Inferior parietal cortex (tissue), 1 donor: Measurements from ENCODE around the gene BABAM2.
"Not testable (repeated sequence)": the region's sequence is repeated elsewhere in the genome, so short reads cannot be mapped to it uniquely, and the experiment has no call there.

Source experiments
- DNase-seq: peaks from one replicate; pipeline ENCODE4 v3.0.0-alpha.2; 2016; ENCODE audit errors: extremely low spot score

BABAM2 gene

DNA sequence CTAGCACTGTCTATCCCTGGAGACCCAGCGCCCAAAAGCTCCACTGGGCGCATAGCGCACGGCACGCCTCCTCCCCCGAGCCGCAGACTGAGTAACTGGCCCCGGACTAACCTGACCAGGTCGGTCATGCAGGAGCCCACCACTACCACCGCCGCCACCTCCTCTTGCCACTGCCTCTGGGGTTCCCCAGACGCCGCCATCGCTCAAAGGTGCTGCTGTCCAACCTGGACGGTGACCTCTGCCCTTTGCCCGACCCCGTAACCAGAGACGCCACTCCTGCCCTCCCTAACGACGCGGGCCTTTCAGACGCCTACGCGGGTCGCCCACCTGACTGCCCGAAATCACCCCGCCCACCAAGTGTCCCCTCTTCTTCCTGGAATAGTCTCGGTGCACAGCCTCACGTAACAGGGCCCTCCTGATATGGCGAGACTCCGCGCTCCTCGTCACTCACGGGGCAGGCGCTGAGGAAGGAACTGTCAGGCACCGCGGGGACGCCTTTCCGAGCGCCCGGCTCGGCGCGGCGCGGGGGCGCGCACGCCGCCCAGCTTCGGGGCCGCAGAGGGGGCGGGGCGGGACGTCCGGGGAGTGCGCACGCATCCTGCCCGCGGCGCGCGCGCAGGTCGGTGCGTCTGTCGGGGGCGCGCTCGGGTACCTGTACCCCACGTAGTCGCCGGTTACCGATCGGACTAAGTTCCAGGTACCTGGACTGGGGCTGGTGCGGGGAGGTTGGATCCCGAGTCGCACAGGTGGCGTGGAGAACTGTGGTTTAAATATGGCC lies at the start of gene BABAM2, which contains the start of gene RBKS:
Gene BABAM2, plus strand, starts transcription at position 584 of the 778 bp plus-strand sequence. CDS start 3,828 bp downstream, outside the sequence.
Gene RBKS, minus strand, starts transcription at position 242 of the 778 bp plus-strand sequence. Its CDS starts 42 bp downstream, at position 200.
- DNase-seq: peak; percentile 79

DNA sequence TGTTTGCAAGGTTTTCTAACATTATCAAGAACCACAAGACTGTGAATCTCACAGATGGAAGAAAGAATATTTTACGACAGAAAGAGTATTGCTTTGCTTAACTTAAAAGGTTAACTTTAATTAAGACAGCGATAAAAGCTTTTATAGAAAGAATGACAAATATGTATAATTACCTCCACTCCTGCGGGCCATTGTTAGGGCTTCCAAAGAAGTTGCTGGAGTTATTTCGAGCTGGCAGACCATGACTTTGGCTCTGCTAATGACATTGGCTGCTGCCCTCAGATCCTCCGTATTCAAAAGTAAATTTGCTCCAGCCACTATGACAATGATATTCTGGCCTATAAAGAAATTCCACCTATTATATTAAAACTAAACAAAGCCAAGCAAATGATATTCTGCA lies 47.6 kb upstream of the BABAM2 start:
- no peak for DNase-seq

DNA sequence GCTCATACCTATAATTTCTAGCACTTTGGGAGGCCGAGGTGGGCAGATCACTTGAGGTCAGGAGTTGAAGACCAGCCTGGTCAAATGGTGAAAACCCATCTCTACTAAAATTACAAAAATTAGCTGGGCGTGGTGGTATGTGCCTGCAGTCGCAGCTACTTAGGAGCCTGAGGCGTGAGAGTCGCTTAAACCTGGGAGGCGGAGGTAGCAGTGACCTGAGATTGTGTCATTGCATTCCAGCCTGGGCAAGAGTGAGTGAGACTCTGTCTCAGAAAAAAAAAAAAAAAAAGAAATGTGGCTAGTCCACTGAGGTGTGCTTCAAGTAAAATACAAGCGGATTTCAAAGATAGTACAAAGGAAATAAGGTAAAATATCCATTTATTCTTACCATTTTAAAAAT lies 46.5 kb upstream of the BABAM2 start:
- no peak for DNase-seq

DNA sequence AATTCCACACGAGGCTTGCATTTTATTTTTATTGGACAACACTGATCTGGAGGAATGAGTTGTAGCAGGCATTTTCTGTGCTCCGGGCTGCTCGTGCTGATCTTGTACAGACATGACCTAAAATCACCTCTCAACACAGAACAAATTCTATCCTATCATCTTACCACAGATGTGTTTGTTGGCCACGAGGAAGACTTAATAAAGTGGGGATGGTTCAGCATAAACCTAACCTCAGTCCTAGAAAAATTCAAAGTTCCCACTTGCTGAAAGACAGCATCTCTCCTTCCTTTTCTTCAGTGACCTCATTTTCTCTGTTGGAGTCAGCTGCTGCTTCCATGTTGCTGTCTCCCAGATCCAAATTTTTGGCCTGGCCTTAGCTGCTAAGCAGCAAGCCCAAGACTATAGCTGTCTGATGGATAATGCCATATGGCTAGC lies 45.7 kb upstream of the BABAM2 start:
- no peak for DNase-seq

DNA sequence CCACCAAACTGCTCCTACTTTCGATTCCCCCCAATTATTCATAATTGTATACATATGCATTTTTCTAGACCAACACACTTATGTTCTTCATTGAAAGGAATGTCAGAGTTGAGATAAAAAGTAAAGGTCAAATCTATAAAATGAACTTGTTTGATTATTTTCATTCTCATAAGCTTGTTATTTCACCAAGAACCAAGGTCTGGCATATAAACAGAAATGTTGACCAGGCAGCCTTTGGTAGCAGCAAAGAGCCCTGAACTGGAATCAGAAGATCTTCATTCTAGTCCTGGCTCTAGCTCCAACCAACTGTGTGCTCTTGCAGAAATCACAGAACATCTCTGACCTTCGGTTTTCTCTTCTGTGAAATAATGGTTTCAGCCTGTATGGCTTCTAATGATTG lies 43.2 kb upstream of the BABAM2 start:
- no peak for DNase-seq

DNA sequence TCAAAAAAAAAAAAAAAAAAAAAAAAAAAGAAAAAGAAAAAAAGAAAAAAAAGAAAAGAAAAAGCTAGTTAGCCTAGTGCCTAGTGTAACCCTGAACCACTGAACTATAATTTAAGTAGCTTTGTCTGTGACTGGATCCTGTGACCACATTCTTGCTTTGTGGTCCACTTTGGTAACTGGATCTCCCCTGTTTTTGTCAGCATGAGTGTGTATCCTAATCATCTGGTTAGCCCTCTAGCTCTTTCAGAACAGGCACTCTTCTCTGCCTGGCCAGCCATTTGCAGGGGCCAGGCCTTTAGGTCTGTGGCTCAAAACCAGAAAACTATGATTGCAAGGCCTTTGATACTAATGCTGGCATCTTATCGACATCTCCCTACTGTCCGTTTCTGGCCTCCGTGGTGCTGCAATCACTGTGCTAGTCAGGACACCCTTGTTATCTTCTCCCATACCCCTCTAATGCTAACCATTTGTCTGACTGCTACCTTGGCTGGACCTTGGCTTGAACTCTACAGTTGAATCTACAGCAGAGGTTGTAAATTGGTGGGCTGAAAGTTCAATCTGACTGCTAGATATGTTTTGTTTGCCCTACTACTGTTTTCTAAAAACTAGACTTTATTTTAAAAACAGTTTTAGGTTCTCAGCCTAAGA lies 40.8 kb upstream of the BABAM2 start:
- no peak for DNase-seq

DNA sequence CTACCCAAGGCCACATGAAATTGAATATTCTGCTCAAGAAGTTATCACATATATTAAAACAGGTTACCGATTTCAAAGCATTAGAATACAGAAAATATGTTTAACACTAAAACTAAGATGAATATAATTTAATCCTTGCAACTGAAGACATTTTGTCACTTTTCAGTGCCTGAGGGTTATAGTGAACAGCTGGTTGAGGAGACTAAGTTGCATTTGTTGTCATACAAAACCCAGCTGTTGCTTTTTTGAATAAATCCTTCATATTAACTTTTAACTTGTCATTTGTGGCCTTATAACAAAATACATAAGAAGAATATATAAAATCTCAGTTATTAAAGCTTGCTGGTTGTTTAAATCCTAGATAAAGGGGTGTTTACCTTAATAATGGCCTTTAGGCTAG lies 37.8 kb upstream of the BABAM2 start:
- DNase-seq: no peak

DNA sequence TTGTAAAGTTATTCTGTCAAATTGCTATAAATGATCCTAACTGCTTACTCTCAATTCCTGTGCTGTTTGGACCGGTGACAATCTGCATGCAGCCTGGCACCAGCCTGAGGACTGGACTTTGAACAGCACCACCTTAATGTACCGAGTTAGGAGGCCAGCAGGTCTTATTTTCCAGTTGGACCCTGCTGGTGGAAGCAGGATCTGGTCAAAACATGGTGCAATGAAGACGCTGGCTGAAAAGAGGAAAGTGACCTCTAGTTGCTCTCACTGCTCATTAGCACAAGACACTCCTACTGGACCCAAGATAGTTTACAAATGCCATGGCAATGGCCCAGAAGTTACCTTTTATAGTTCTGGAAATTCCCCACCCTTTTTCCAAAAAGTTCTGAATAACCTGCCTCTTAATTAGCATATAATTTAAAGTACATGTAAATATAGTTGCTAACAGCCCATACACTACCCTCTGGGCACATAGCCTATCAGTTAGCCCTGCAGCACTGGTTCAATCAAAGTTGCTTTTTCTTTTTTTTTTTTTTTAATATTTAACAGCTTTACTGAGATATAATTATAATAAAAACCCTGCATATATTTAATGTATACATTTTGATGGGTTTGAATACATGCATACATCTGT lies 36.2 kb upstream of the BABAM2 start:
- DNase-seq: no peak

DNA sequence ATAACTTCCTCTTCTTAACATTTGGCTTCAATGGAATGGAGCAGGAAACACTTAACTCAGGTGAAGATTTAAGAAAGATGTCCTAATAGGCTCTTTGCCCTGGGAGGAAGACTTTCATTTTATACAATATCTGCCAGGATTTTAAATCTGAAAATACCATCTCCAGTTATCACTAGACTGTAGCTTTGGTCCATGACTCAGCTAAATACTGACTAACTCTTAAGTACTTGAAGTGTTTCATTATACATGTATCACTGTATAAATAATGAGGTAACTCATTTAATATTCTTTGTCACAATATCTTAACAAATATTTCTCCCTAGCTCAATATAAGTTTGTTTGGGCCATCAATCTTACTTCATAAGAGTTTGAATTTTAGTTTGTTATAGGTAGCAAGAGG lies 35.1 kb upstream of the BABAM2 start:
- DNase-seq: no peak

DNA sequence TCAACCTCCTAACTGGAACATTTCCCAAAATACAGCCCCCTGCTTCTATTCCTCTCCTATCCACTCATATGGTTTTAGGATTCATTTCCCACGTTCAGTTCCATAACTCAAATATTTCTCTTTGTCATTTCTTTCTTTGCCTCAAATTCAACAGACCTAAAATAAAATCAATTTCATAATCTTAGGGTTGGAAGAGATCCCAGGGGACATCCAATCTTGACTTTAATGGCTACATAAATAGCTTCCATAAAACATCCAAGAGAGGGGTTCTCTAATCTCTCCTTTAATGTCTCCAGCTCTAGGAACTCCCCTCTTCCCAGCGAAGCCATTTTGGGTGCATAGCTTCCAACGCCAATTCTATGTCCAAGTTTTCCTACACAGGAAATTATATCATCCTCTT lies 34.1 kb upstream of the BABAM2 start:
- no peak for DNase-seq

DNA sequence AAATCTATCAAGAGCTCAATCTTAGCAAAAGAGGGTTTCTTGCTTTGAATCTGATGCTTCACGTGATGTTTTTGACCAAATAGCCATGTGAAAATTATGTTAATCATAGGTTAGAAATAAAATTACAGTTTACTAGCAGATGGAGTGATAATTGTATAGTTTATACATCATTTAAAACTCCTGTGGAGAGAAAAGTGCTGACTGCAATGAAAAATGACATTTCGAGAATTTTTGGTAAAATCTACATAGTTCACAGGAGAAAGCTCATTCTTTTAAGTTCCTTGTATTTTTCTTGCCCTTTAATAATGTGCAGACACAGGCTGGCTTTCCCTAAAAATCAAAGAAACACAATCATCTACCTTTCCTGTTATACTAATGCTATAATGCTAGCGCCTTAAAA lies 33.6 kb upstream of the BABAM2 start:
- no peak for DNase-seq

DNA sequence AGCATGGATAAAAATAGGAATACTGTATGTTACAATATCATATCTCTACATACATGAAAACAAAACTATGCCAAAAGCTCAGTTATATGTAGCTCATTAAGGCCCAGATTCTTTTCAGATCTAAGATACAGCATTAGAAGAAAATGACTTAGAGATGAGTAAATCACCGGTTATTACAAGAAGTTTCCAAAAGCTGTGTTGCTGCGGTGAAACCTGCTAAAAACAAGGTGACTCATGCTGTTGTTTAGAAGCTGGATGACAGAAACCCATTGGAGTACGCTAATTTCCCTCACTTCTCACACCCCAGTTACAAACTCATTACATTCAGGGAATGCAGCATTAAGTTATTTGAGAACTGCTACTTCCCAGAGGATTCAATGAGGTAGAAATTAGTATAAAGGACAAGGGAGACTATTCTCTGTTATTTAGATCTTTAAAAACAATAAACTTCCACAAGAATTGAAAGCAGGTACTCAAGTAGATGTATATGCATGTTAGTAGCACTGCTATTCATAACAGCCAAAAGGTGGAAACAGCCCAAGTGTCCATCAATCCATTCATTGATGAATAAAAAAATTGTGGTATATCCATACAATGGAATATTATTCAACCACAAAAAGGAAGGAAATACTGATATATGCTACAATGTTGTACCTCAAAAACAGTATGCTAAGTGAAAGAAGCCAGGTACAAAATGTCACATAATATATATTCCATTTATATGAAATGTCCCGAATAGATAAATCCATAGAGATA lies 32.9 kb upstream of the BABAM2 start:
- DNase-seq: no peak

DNA sequence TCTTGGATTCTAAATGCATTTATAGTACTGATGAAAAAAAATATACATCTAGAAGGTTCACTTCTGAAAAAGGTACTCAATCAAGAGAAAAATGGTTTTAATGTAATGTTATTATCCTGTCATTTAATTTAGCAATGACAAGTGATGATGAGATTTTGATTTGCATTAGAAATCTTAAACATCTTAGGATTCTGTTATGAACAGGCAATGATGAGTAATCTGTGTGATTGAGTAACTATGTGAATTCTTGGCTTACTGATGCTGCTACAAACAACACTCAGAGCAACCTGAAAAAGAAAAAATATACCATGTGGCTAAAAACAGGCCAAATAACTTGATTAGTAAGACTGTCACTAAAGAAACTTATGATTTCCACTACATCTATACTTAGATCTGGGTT lies 30.4 kb upstream of the BABAM2 start:
- DNase-seq: no peak

DNA sequence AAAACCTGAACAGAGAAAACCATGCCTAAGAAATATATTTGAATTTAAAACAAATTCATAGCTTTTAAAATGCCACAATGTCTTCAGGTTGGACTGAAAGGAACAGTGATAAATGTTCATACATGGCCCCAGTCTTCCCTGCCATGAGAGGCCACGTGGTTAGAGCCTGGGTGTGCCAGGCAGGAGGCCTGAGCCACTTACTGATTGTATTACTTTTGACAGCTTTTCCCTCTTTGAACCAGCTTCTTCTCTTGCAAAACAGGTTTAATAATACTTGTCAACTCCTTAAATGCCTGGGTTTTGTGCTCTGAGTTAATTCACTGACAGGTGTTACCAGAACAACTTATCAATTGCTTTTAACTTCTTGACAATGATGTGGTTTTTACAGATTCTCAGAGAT lies 27.4 kb upstream of the BABAM2 start:
- DNase-seq: no peak

DNA sequence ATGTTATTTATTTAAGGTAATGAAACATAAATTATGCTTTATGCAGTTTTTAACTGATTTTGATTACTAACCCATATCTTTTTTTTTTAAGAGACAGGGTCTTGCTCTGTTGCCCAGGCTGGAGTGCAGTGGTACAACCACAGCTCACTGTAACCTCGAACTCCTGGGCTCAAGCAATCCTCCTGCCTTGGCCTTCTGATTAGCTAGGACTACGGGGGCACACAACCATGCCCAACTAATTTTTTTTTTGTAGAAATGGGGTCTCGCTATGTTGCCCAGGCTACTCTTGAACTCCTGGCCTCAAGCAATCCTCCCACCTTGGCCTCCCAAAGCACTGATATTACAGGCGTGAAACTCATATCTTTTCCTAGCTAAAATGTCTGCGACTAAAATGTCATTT lies 26.6 kb upstream of the BABAM2 start:
- DNase-seq: not testable (repeated sequence)

DNA sequence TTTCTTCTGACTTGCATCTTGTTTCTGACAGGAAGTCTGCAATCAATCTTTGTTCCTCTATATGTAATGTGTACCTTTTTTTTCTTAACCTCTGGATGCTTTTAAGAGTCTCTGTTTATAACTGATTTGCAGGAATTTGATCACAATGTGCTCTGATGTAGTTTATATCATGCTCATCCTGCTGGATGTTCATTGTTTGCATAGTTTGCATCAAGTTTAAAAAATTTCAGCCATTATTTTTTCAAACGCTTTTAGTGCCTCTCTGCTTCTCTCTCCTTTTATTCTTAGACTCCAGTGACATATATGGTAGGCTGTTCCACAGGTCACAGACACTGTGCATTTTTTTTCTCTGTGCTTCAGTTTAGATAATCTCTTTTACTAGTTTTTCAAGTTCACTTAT lies 24.3 kb upstream of the BABAM2 start:
- DNase-seq: no peak

DNA sequence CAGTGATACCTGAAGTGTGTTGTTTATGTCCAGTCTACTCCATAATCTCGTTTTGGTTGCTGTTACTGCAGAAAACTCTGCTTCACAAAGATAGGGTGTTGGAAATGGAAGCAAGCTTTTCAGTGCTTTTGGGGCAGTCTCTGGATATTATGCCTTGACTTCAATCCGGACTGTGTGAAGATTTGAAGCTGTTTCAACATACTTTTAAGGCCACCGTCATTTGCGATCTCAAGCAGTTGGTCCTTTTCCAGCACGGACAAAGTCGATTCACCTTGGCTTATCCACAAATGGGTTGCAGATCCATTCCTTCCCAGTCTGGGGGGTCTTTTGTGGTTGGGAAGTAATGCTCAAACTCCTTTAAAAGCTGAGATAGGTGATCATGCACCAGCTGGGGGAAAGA lies 20.8 kb upstream of the BABAM2 start:
- DNase-seq: no peak

DNA sequence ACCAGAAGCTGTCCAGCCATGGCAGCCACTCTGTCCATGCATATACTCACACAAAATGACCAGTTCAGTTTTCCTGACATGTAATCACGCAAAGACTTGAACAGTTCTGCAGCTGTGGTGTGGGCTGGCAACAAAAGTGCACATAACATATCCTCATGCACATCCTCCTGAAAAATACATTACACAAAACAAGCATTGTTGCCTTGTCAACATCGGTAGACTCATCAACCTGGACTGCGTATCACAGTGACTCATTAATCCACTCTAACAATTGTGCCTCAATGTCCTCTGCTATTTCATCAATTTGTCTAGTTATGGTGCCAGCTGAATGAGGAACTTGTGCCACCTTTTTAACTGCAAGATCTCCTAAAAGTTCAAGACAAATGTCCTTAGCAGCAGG lies 19.8 kb upstream of the BABAM2 start:
- DNase-seq: no peak

DNA sequence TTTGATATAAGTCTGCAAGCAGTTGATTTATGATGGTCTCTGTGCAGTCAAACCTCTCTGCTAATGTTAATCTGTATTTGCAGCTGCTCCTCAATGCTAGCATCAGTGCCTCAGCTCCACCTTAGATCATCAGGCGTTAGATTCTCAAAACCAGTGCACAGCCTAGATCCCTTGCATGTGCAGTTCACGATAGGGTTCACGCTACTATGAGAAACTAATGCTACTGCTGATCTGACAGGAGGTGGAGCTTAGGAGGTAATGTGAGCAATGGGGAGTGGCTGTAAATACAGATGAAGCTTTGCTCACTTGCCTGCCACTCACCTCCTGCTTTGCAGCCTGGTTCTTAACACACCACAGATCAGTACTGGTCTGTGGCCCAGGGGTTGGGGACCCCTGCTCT lies 18.7 kb upstream of the BABAM2 start:
- DNase-seq: no peak

DNA sequence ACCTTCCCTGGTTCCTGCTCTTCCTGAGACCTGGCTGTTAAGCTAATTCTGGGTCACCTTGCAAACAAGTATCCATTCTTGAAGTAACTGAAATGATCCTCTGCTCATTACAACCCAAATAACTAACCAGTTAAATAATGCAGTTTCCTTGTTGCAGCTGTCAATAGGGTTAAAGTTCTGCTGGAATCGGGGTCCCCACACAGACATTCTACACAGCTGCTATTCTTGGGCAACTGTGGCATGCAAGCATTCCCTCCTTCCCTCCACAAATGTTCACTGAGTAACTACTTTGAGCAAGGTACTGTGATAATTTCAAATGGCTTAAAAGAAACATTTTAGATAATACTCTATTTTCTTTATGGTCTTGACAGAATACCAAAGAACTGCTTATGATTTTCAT lies 17.4 kb upstream of the BABAM2 start:
- no peak for DNase-seq

DNA sequence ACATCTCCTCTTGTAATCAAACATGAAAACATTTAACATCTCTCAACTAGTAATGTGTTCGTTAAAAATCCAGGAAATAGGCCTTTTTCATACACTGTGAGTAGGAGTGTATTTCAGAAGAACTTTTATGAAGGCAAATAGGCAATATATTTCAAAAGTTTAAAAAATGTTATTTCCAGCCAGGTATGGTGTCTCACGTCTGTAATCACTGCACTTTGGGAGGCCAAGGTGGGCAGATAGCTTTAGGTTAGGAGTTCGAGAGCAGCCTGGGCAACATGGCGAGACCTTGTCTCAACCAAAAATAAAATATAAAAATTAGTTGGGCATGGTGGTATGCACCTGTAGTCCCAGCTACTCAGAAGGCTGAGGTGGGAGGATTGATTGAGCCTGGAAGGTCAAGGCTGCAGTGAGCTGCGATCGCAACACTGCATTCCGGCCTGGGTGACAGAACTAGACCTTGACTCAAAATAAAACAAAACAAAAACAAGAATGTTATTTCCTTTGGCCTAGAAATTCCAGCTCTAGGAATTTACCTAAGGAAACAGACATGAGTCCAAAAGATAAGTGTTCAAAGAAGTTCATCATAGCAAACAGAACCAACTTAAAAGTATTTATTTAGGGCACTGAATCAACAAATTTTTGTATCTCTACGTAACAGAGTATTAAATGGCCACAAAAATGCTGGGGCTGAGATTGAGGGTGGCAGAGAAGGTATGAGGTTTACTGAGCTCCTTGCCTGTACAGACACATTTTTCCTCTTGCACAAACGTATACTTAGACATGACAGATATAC lies 15.2 kb upstream of the BABAM2 start:
- DNase-seq: no peak
